ENCODE results near the gene HOXA10.
A peak's percentile ranks its signal among the peaks of the same experiment; 100 is the strongest.

The HOXA10 gene

GRCh38 chr7:27156508-27156898, 17.6 kb downstream of the HOXA10 start, which contains the start of gene HOXA7:
HOXA7 (minus strand) TSS chr7:27156675; CDS start chr7:27156545, 130 bp downstream.
- Histone ChIP-seq H3K4me3 (ENCODE audit: low read depth, low read length) (peak within 1 kb of the TSS; percentile 20; the same call in 1 of the 2 replicates), H3K36me3 (no peaks in the 10 kb centered on the region), H3K4me1 (no peaks in the 10 kb centered on the region), H3K9me3 (no peaks in the 10 kb centered on the region), H3K27me3 (peaks cover 98% of the 10 kb centered on the region)
- no peak for TF ChIP-seq CTCF (IDR thresholded peaks at IDR 0.05; ENCODE audit: low read depth, low read length)
- DNase-seq, result peak; percentile 11

- no peaks in the 10 kb centered on the region for H3K4me1 ChIP-seq
- H3K36me3 ChIP-seq, result no peaks in the 10 kb centered on the region
- H3K9me3 ChIP-seq, result no peaks in the 10 kb centered on the region
- peak overlapping the region; percentile 20; the same call in 1 of the 2 replicates for H3K4me3 ChIP-seq (ENCODE audit: low read depth, low read length)
- no peak for TF ChIP-seq CTCF (IDR thresholded peaks at IDR 0.05; ENCODE audit: low read depth, low read length)
- peak; percentile 6 for DNase-seq
- peaks cover 100% of the 10 kb centered on the region for H3K27me3 ChIP-seq
Observed at GRCh38 chr7:27155816-27156507, 18.2 kb downstream of the HOXA10 start.

GRCh38 chr7:27154901-27155815, 19.0 kb downstream of the HOXA10 start:
- no peaks in the 10 kb centered on the region for H3K4me1 ChIP-seq
- H3K4me3 ChIP-seq (ENCODE audit: low read depth, low read length), result no peak overlapping the region
- no peak for TF ChIP-seq CTCF (IDR thresholded peaks at IDR 0.05; ENCODE audit: low read depth, low read length)
- peaks cover 100% of the 10 kb centered on the region for H3K27me3 ChIP-seq
- DNase-seq, result peak; percentile 17
- no peaks in the 10 kb centered on the region for H3K36me3 ChIP-seq
- H3K9me3 ChIP-seq, result no peaks in the 10 kb centered on the region

GRCh38 chr7:27154369-27154768, 19.8 kb downstream of the HOXA10 start:
- Histone ChIP-seq H3K36me3 (no peaks in the 10 kb centered on the region), H3K4me1 (no peaks in the 10 kb centered on the region), H3K4me3 (ENCODE audit: low read depth, low read length) (no peak overlapping the region), H3K9me3 (no peaks in the 10 kb centered on the region), H3K27me3 (peaks cover 100% of the 10 kb centered on the region)
- no peak for DNase-seq
- TF ChIP-seq CTCF (IDR thresholded peaks at IDR 0.05; ENCODE audit: low read depth, low read length), result no peak

- Histone ChIP-seq H3K4me1 (no peaks in the 10 kb centered on the region), H3K36me3 (no peaks in the 10 kb centered on the region), H3K27me3 (peaks cover 100% of the 10 kb centered on the region), H3K9me3 (no peaks in the 10 kb centered on the region), H3K4me3 (ENCODE audit: low read depth, low read length) (no peak overlapping the region)
- no peak for DNase-seq
- TF ChIP-seq CTCF (IDR thresholded peaks at IDR 0.05; ENCODE audit: low read depth, low read length), result no peak
Observed at GRCh38 chr7:27153526-27153925, 20.6 kb downstream of the HOXA10 start.
